GM23338 (cell line): Measurements from ENCODE around the gene LNX1. TPM values are rescaled to one million over a fixed set of nuclear protein-coding genes. Genes with fewer than 3 reads are reported as not detected.

ENCODE experiments used
- ATAC-seq: fragments of 200-7000 bp; cut with Tn5 transposase; 3 replicates; pipeline ENCODE4 v1.9.1; 2020
- DNase-seq: peaks from one replicate; pipeline ENCODE4 v3.0.0-alpha.2; 2015; ENCODE audit warnings: low spot score
- H2AFZ ChIP-seq: fragments of 200-600 bp; sonication (generic); 2 replicates; pipeline ENCODE4 v1.8.0; 2016; ENCODE audit warnings: antibody characterized with exemption, mild to moderate bottlenecking, moderate library complexity
- H3F3A ChIP-seq: fragments of 200-600 bp; sonication (generic); replicated peaks from 2 replicates; pipeline ENCODE4 v1.8.0; 2017; ENCODE audit warnings: antibody characterized with exemption, mixed run types, low read depth
- H3K27ac ChIP-seq: fragments of 200-600 bp; sonication (generic); 2 replicates; pipeline ENCODE4 v1.6.1; 2016; ENCODE audit warnings: low read depth
- H3K27me3 ChIP-seq: fragments of 200-600 bp; sonication (generic); 2 replicates; pipeline ENCODE4 v1.8.0; 2016; ENCODE audit warnings: mild to moderate bottlenecking, mixed run types, moderate library complexity; ENCODE audit not compliant: insufficient read depth
- H3K36me3 ChIP-seq: fragments of 200-600 bp; sonication (generic); 2 replicates; pipeline ENCODE4 v1.8.0; 2016; ENCODE audit warnings: mild to moderate bottlenecking; ENCODE audit not compliant: insufficient read depth
- H3K4me1 ChIP-seq: fragments of 200-600 bp; sonication (generic); 2 replicates; pipeline ENCODE4 v1.8.0; 2016; ENCODE audit warnings: mild to moderate bottlenecking, moderate library complexity; ENCODE audit not compliant: insufficient read depth
- H3K4me2 ChIP-seq: fragments of 200-600 bp; sonication (generic); 2 replicates; pipeline ENCODE4 v1.7.1; 2017; ENCODE audit warnings: mixed run types
- H3K4me3 ChIP-seq: fragments of 200-600 bp; sonication (generic); 2 replicates; pipeline ENCODE4 v1.6.1; 2016; ENCODE audit warnings: mixed run types
- H3K79me2 ChIP-seq: fragments of 200-600 bp; sonication (generic); replicated peaks from 2 replicates; pipeline ENCODE4 v1.8.0; 2017; ENCODE audit warnings: mild to moderate bottlenecking; ENCODE audit not compliant: insufficient read depth
- H3K9me2 ChIP-seq: fragments of 200-600 bp; sonication (generic); 2 replicates; pipeline ENCODE4 v1.8.0; 2017; ENCODE audit not compliant: insufficient read depth
- H4K20me1 ChIP-seq: fragments of 200-600 bp; sonication (generic); replicated peaks from 2 replicates; pipeline ENCODE4 v1.8.0; 2017; ENCODE audit warnings: mild to moderate bottlenecking; ENCODE audit not compliant: insufficient read depth
- H3K27ac Mint-ChIP-seq: 2 replicates; pipeline ENCODE4 v1.8.0; 2020; ENCODE audit warnings: inconsistent platforms, mild to moderate bottlenecking, moderate library complexity, mixed read lengths
- H3K27me3 Mint-ChIP-seq: 3 replicates; pipeline ENCODE4 v1.8.0; 2022; ENCODE audit warnings: low read depth, mild to moderate bottlenecking, moderate library complexity, mixed read lengths, inconsistent platforms; ENCODE audit not compliant: insufficient read depth, poor library complexity
- H3K36me3 Mint-ChIP-seq: 3 replicates; pipeline ENCODE4 v1.8.0; 2021; ENCODE audit warnings: low read depth, mild to moderate bottlenecking, inconsistent platforms, moderate library complexity, mixed read lengths
- H3K4me1 Mint-ChIP-seq: 3 replicates; pipeline ENCODE4 v1.8.0; 2020; ENCODE audit warnings: mild to moderate bottlenecking, inconsistent platforms, mixed read lengths
- H3K4me3 Mint-ChIP-seq: 3 replicates; pipeline ENCODE4 v1.8.0; 2021; ENCODE audit warnings: moderate library complexity, mild to moderate bottlenecking, inconsistent platforms, mixed read lengths
- H3K9me3 Mint-ChIP-seq: 3 replicates; pipeline ENCODE4 v1.8.0; 2020; ENCODE audit warnings: moderate library complexity, mild to moderate bottlenecking, inconsistent platforms, mixed read lengths
- CREB1 ChIP-seq: fragments of 250-450 bp; sonication (Bioruptor Pico); IDR thresholded peaks from 2 replicates; pipeline ENCODE4 v1.5.0; 2020; ENCODE audit warnings: low read depth, mild to moderate bottlenecking, moderate library complexity
- CTCF ChIP-seq, 2 experiments: fragments of 200-600 bp in 1 of 2; sonication (generic) in 1 of 2; conservative IDR thresholded peaks; 2 replicates each; pipeline versions ENCODE4 v1.5.1 to v1.6.1; 2016 to 2017; ENCODE audit warnings: antibody characterized with exemption in 2 of 2, low read depth in 2 of 2, mild to moderate bottlenecking in 2 of 2, moderate library complexity in 1 of 2
- ETS1 ChIP-seq: IDR thresholded peaks from 2 replicates; pipeline ENCODE4 v1.6.1; 2016; ENCODE audit warnings: antibody characterized with exemption
- EZH2 ChIP-seq: fragments of 200-600 bp; sonication (generic); IDR thresholded peaks from one replicate; pipeline ENCODE4 v1.8.0; 2017; ENCODE audit warnings: antibody characterized with exemption, mild to moderate bottlenecking, low read depth; ENCODE audit not compliant: unreplicated experiment
- EZH2phosphoT487 ChIP-seq: fragments of 200-600 bp; sonication (generic); IDR thresholded peaks from one replicate; pipeline ENCODE4 v1.8.1; 2018; ENCODE audit warnings: antibody characterized with exemption; ENCODE audit not compliant: unreplicated experiment
- JUNB ChIP-seq: IDR thresholded peaks from one replicate; pipeline ENCODE4 v1.6.1; 2016; ENCODE audit warnings: antibody characterized with exemption; ENCODE audit not compliant: unreplicated experiment
- NANOG ChIP-seq: IDR thresholded peaks from 2 replicates; pipeline ENCODE4 v1.6.1; 2016; ENCODE audit warnings: antibody characterized with exemption, borderline replicate concordance
- POLR2AphosphoS5 ChIP-seq: IDR thresholded peaks from 2 replicates; pipeline ENCODE4 v1.6.1; 2016; ENCODE audit warnings: antibody characterized with exemption, low read depth
- STAT1 ChIP-seq: IDR thresholded peaks from one replicate; pipeline ENCODE4 v1.6.1; 2016; ENCODE audit warnings: antibody characterized with exemption; ENCODE audit not compliant: unreplicated experiment
- ZNF114 ChIP-seq: fragments of 250-450 bp; sonication (Bioruptor Pico); IDR thresholded peaks from 2 replicates; pipeline ENCODE4 v1.5.0; 2020; ENCODE audit warnings: mild to moderate bottlenecking, moderate library complexity
- ZNF331 ChIP-seq: fragments of 250-450 bp; sonication (Bioruptor Pico); IDR thresholded peaks from 2 replicates; pipeline ENCODE4 v1.5.0; 2020; ENCODE audit warnings: low read depth, mild to moderate bottlenecking, moderate library complexity
- ZNF462 ChIP-seq: fragments of 250-450 bp; sonication (Bioruptor Pico); IDR thresholded peaks from 2 replicates; pipeline ENCODE4 v1.5.0; 2020; ENCODE audit warnings: mild to moderate bottlenecking, moderate library complexity
- long read RNA-seq: library from polyadenylated mRNA; unstranded; transcript quantifications from one replicate; pipeline ENCODE4 v2.0.0, GENCODE V29; 2020; ENCODE audit not compliant: unreplicated experiment
- polyA plus RNA-seq: library from polyadenylated mRNA; unstranded; fragments of >200 nt; fragmentation: Nextera tagmentation; extraction: Ambion mirVana; gene quantifications from 2 replicates; pipeline ENCODE4 v1.2.1, GENCODE V29; 2016
- total RNA-seq: library from RNA; depleted of rRNA; stranded (reverse); fragments of >200 nt; shearing (Covaris generic); gene quantifications from 2 replicates; pipeline ENCODE4 v1.2.3, GENCODE V29; 2014; rRNA removed
- TF ChIP-seq, protein P1 (sequence below): IDR thresholded peaks from one replicate; pipeline ENCODE4 v1.6.1; 2018; ENCODE audit warnings: antibody characterized with exemption; ENCODE audit not compliant: unreplicated experiment

The LNX1 gene
- total RNA-seq (5.4 and 7.3 TPM in 2 replicates), polyA plus RNA-seq (5.0 and 6.4 TPM in 2 replicates)
- long read RNA-seq, partial matches to known transcripts = 7 of 8 reads
- long read RNA-seq, other reads (novel, unspliced or antisense) = 1 of 8 reads

- no peak for TF ChIP-seq NANOG
- TF ChIP-seq POLR2AphosphoS5 = peak; percentile 28; the same call in 1 of the 2 replicates
- TF ChIP-seq ZNF462 (CRISPR knock-in tag) = no peak
- TF ChIP-seq CTCF (conservative IDR thresholded peaks at IDR 0.05; ENCODE audit: low read depth in 2 of 2) = peak in 1 of 2 experiments; percentile 35; a peak in 2 of 4 replicates
- TF ChIP-seq JUNB = no peak
- TF ChIP-seq, protein P1, sequence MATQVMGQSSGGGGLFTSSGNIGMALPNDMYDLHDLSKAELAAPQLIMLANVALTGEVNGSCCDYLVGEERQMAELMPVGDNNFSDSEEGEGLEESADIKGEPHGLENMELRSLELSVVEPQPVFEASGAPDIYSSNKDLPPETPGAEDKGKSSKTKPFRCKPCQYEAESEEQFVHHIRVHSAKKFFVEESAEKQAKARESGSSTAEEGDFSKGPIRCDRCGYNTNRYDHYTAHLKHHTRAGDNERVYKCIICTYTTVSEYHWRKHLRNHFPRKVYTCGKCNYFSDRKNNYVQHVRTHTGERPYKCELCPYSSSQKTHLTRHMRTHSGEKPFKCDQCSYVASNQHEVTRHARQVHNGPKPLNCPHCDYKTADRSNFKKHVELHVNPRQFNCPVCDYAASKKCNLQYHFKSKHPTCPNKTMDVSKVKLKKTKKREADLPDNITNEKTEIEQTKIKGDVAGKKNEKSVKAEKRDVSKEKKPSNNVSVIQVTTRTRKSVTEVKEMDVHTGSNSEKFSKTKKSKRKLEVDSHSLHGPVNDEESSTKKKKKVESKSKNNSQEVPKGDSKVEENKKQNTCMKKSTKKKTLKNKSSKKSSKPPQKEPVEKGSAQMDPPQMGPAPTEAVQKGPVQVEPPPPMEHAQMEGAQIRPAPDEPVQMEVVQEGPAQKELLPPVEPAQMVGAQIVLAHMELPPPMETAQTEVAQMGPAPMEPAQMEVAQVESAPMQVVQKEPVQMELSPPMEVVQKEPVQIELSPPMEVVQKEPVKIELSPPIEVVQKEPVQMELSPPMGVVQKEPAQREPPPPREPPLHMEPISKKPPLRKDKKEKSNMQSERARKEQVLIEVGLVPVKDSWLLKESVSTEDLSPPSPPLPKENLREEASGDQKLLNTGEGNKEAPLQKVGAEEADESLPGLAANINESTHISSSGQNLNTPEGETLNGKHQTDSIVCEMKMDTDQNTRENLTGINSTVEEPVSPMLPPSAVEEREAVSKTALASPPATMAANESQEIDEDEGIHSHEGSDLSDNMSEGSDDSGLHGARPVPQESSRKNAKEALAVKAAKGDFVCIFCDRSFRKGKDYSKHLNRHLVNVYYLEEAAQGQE = no peak
- TF ChIP-seq STAT1 = no peak
- peak; percentile 71; the same call in 1 of the 2 replicates for TF ChIP-seq CREB1 (CRISPR knock-in tag)
- no peak for TF ChIP-seq ZNF114 (CRISPR knock-in tag)
- no peak for TF ChIP-seq ZNF331 (CRISPR knock-in tag)
- no peak for TF ChIP-seq EZH2
- TF ChIP-seq ETS1 = no peak
- TF ChIP-seq EZH2phosphoT487 = no peak
- H3K4me1 Mint-ChIP-seq = peaks cover 59% of the 10 kb centered on the region
These were observed at the start of gene LNX1 for GRCh38 chr4:53591372-53591892. LNX1 (minus strand) TSS chr4:53591486; CDS start chr4:53574002, 17,484 bp downstream.

More at GRCh38 chr4:53591372-53591892, at the start of gene LNX1:
- Histone ChIP-seq H3K79me2 (no peaks in the 10 kb centered on the region), H3K36me3 (no peaks in the 10 kb centered on the region), H3K4me2 (peak within 1 kb of the TSS; percentile 84), H4K20me1 (no peaks in the 10 kb centered on the region), H3K27me3 (no peaks in the 10 kb centered on the region), H3F3A (no peaks in the 10 kb centered on the region), H3K4me1 (peaks cover 28% of the 10 kb centered on the region), H2AFZ (peak within 1 kb of the TSS; percentile 89), H3K27ac (peak within 1 kb of the TSS; percentile 82), H3K4me3 (peak within 1 kb of the TSS; percentile 60), H3K9me2 (0 out of 2 replicates have a peak, but pooled peaks cover 10% of the 10 kb centered on the region)
- H3K9me3 Mint-ChIP-seq = no peaks in the 10 kb centered on the region; the same call in 2 of the 3 replicates
- H3K27ac Mint-ChIP-seq = peak within 1 kb of the TSS; percentile 94
- H3K27me3 Mint-ChIP-seq = peaks cover 8% of the 10 kb centered on the region
- peak within 1 kb of the TSS; percentile 70 for H3K4me3 Mint-ChIP-seq
- peak; percentile 98 for DNase-seq
- H3K36me3 Mint-ChIP-seq = no peaks in the 10 kb centered on the region
- ATAC-seq = peak; percentile 78
